Transverse colon (tissue), 3 donors: ENCODE measurements around the gene KCNE1.

Experiments
- CTCF ChIP-seq, 5 experiments: fragments of 200-600 bp in 3 of 5; fragments of 450-650 bp in 2 of 5; sonication (generic) in 3 of 5; IDR thresholded peaks; 1 replicate in 2 of 5; 2 replicates in 3 of 5; pipeline ENCODE4 v1.5.1; 2016 to 2017; ENCODE audit warnings: antibody characterized with exemption in 5 of 5, inconsistent platforms in 3 of 5, mild to moderate bottlenecking in 2 of 5, moderate library complexity in 1 of 5
- POLR2A ChIP-seq: fragments of 450-650 bp; IDR thresholded peaks from one replicate; pipeline ENCODE4 v1.6.1; 2016; ENCODE audit warnings: antibody characterized with exemption, mild to moderate bottlenecking, moderate library complexity

- TF ChIP-seq CTCF (IDR thresholded peaks at IDR 0.05): no peak
- TF ChIP-seq POLR2A: no peak
Measured at GRCh38 chr21:34522284-34522683, 10.3 kb upstream of the KCNE1 start.
